Frontal cortex (tissue), 1 donor: ENCODE results near the gene SSPN. TPM values are rescaled to one million over a fixed set of nuclear protein-coding genes. Genes with fewer than 3 reads are reported as not detected.

Source experiments
- total RNA-seq: library from RNA; depleted of rRNA; stranded (reverse); fragments of >200 nt; gene quantifications from one replicate; pipeline ENCODE4 v1.2.3, GENCODE V29; 2014

Gene SSPN
- total RNA-seq, 1 donor from 2014 or later: 4.1 TPM

Other genes with a start within 250 kb of the SSPN start
- gene RASSF8, start 236.9 kb upstream of the SSPN start, total RNA-seq: 19.2 TPM
- 0.41 TPM for gene BHLHE41, start 70.5 kb upstream of the SSPN start, total RNA-seq